Astrocyte of the cerebellum (primary cell): ENCODE measurements around the gene FGD4.

ENCODE experiments used
- DNase-seq: peaks from one replicate; pipeline ENCODE4 v3.0.0-alpha.2; 2011; ENCODE audit warnings: low read depth
- H3K4me3 ChIP-seq: 2 replicates; pipeline ENCODE4 v1.5.1; 2011; ENCODE audit warnings: mild to moderate bottlenecking, low read depth, low read length, moderate library complexity
- in situ Hi-C: cut with HindIII; loops from 2 replicates; pipeline ENCODE4 v1.10.0; 2017; ENCODE audit warnings: low sequenced_read_pairs
- TF ChIP-seq, protein P1 (sequence below): IDR thresholded peaks from 2 replicates; pipeline ENCODE4 v1.5.1; 2012; ENCODE audit warnings: low read length, low read depth, moderate library complexity, mild to moderate bottlenecking; ENCODE audit errors: missing control alignments

The FGD4 gene

DNA sequence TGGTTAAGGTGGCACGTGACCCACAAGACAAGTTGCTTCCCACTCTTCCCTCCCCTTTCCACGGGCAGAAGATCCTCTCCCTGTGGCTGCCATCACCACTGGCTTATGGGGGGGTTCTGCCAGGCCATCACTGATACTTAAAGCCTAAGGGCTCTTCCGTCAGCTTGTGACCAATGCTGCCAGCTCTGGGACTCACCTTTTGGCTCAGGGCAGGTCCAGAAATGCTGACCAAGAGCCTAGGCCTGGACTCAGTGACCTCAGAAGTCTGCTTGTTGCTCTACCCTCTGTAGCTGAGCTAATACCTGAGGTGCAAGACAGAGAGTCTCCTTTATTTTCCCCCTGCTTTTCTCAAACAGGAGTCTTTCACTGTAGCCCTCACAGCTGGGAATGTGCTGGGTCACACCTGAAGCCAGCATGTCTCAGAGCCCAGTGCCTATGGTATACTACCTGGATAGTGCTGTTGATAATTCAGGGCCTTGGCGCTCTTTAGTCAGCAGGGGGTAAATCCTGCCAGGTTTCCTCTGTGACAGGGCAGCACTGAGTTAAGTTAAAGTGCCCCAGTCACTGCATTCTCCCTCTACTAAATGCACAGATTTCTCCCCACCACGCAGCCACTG lies 19.7 kb downstream of the FGD4 start:
- DNase-seq: no peak
- in situ Hi-C loops: no loop called here
- H3K4me3 ChIP-seq: no peak overlapping the region
- TF ChIP-seq, protein P1, sequence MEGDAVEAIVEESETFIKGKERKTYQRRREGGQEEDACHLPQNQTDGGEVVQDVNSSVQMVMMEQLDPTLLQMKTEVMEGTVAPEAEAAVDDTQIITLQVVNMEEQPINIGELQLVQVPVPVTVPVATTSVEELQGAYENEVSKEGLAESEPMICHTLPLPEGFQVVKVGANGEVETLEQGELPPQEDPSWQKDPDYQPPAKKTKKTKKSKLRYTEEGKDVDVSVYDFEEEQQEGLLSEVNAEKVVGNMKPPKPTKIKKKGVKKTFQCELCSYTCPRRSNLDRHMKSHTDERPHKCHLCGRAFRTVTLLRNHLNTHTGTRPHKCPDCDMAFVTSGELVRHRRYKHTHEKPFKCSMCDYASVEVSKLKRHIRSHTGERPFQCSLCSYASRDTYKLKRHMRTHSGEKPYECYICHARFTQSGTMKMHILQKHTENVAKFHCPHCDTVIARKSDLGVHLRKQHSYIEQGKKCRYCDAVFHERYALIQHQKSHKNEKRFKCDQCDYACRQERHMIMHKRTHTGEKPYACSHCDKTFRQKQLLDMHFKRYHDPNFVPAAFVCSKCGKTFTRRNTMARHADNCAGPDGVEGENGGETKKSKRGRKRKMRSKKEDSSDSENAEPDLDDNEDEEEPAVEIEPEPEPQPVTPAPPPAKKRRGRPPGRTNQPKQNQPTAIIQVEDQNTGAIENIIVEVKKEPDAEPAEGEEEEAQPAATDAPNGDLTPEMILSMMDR: no peak

DNA sequence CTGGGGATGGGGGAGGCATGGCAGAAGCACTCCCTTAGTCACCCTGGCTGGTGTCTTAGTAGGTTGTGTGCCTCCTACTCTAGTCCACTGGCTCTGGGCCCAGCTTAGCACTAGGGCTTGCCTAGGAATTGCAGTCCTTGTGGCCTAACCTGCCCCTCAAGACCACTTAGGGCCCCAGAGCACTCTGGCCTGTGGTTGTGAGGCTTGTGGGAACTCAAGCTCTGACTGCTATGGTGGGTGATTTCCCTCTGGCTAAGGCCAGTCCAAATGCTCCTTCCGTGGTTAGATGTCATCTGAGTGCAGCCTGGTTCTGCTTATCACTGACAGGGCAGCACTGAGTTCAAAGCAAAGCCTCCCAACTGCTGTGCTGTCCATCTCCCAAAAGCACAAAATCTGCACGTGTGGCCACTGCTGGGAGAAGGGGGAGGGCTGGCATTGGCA lies 20.2 kb downstream of the FGD4 start:
- in situ Hi-C loops: no loop called here
- H3K4me3 ChIP-seq: no peak overlapping the region
- TF ChIP-seq, protein P1: no peak
- no peak for DNase-seq

DNA sequence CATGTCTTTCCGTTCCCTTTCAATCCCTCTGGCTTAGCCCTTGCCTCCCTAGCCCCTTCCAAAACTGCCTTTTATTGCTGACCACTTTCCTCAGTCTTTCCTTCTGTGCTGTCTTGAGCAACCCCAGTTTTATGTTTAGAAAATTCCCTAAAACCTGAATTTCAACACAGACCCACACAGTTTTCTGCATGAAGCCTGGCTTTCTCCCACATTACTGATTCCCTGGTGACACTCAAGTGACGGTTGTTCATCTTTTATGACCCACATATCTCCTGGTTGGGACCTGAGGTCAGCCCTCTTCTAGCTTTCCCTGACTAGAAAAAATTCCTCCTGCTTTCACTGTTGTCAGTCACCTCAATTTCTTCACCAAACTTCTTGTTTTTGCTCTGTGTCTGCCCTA lies 21.0 kb downstream of the FGD4 start:
- in situ Hi-C loops: no loop called here
- H3K4me3 ChIP-seq: no peak overlapping the region
- TF ChIP-seq, protein P1: no peak
- DNase-seq: no peak

DNA sequence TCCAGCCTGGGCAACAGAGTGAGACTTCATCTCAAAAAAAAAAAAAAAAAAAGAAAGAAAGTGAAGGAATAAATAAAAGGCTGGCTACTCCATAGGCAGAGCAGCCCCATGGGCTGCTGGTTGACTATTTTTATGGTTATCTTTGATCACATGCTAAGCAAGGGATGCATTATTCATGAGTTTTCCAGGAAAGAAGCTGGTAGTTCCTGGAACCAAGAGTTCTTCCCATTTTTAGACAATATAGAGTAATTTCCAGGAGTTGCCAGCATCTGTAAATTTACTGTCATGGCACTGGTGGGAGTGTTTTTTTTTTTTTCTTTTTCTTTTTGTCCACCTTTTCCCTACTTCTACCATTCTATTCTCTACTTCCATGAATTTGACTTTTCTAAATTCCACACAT lies 24.2 kb downstream of the FGD4 start:
- no peak overlapping the region for H3K4me3 ChIP-seq
- in situ Hi-C loops: no loop called here
- TF ChIP-seq, protein P1: no peak
- DNase-seq: no peak

DNA sequence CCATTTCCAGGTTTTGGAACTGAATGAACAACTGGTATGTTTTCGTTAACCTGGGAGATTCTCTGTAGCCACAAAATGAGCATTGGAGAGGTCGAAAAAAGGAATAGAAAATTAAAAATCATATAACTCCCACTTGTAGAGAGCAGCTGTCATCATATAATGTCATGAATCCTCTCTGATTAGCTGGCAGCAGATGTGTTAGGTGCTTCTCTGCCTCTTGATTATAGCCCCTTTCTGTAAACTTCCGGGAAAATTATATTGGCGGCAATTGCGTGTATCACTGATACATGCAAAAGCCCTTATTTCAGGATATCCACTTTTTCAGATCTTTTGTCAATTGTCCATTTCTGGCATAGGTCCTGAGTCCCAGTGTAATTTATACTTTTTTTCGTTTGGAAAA lies 31.7 kb downstream of the FGD4 start:
- TF ChIP-seq, protein P1: no peak
- no peak overlapping the region for H3K4me3 ChIP-seq
- in situ Hi-C loops: no loop called here
- no peak for DNase-seq

DNA sequence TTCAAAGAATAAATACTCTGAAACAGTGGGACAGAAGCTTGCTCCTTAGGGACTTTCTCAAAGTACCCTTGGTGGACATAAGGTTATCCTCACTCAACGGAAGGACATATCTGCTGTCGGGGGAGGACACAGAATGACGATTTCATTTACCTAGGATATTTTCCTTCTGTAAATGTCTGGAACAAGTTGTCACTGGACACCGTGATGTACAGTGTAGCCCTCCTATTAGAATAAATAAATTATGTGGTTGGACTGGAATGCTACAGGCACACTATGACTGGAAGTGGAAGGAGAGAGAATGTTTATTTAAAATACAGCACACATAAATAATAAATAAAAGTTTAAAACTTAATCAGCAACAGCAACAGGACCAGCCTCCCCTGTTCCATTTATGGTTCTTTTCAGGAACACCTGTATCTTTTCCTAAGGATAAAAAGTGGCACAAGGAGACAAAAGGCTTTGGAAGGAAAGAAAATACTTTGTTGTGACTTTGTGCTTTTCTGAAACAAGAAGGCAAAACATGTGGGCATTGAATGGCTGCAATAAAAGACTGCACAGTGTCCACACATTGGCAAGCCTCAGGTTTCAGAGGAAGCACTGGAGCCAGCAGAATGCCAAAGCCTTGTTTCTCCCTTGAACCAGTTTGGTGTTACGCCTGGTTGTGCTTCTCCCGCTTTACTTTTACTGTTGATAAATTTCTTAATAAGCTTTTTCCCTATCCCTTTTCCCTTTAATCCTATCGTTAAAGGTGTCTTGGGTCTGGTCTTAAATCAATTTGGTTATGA lies 36.8 kb downstream of the FGD4 start:
- in situ Hi-C loops: no loop called here
- DNase-seq: no peak
- H3K4me3 ChIP-seq: no peak overlapping the region
- TF ChIP-seq, protein P1: no peak
